Esophagus squamous epithelium (tissue), 5 donors: ENCODE measurements around the gene KCNN4. TPM values are rescaled to one million over a fixed set of nuclear protein-coding genes. Genes with fewer than 3 reads are reported as not detected.
A peak's percentile ranks its signal among the peaks of the same experiment; 100 is the strongest.

Experiments
- DNase-seq: peaks from one replicate; lab custom pipeline; 2025; lab: John Stamatoyannopoulos, UW
- H3K27ac ChIP-seq, 4 donors: fragments of 200-600 bp; sonication (generic); one replicate each; pipeline ENCODE4 v1.5.1; 2016 to 2019; ENCODE audit warnings: mild to moderate bottlenecking in 1 of 4
- H3K27me3 ChIP-seq, 4 donors: fragments of 200-600 bp; sonication (generic); 1 replicate in 3 of 4; 2 replicates in 1 of 4; pipeline versions ENCODE4 v1.5.1 to v1.6.0; 2017 to 2021; ENCODE audit warnings: antibody characterized with exemption in 1 of 4
- H3K36me3 ChIP-seq, 3 donors: fragments of 200-600 bp; sonication (generic); one replicate each; pipeline ENCODE4 v1.5.1; 2016 to 2019
- H3K4me1 ChIP-seq, 3 donors: fragments of 200-600 bp; sonication (generic); one replicate each; pipeline ENCODE4 v1.5.1; 2017 to 2019
- H3K4me3 ChIP-seq, 4 donors: fragments of 200-600 bp; sonication (generic); 1 replicate in 3 of 4; 2 replicates in 1 of 4; pipeline ENCODE4 v1.5.1; 2016 to 2019; ENCODE audit warnings: mild to moderate bottlenecking in 2 of 4, moderate library complexity in 1 of 4
- H3K9me3 ChIP-seq, 3 donors: fragments of 200-600 bp; sonication (generic); one replicate each; pipeline ENCODE4 v1.5.1; 2016 to 2019
- CTCF ChIP-seq, 6 experiments: fragments of 450-650 bp in 4 of 6; fragments of 200-600 bp in 2 of 6; sonication (generic) in 2 of 6; IDR thresholded peaks; one replicate each; pipeline ENCODE4 v1.5.1; 2016 to 2019; ENCODE audit warnings: antibody characterized with exemption in 6 of 6, mild to moderate bottlenecking in 4 of 6, moderate library complexity in 4 of 6
- POLR2A ChIP-seq, 4 donors: fragments of 450-650 bp; IDR thresholded peaks; one replicate each; pipeline ENCODE4 v1.6.1; 2017; ENCODE audit warnings: antibody characterized with exemption in 4 of 4, mild to moderate bottlenecking in 4 of 4, moderate library complexity in 3 of 4
- WGBS, 2 donors: methylation state at CpG; one replicate each; pipeline ENCODE4 v1.1.5; 2018; 5-methylcytosine and 5-hydroxymethylcytosine counted together
- intact Hi-C: fragments of 100-400 bp; cut with DNase I; formaldehyde crosslinking; loops from one replicate; pipeline ENCODE4 v1.15.0; 2022
- total RNA-seq, 4 donors: library from RNA; depleted of rRNA; stranded (reverse); fragments of >200 nt; gene quantifications; one replicate each; pipeline ENCODE4 v1.1.0, GENCODE V29; 2016
- donor health status: DM: yes; HTN: yes; CAD: no.

The KCNN4 gene
- total RNA-seq, 4 donors from 2014 or later: 3.2 to 16.9 (median 5.3) TPM

- Histone ChIP-seq H3K4me3 (peak overlapping the region in 2 of 4 donors; percentile 6 to 28), H3K27ac (no peak overlapping the region), H3K27me3 (peaks cover 0 to 3% (median 0%) of the 10 kb centered on the region in 4 donors), H3K4me1 (peaks cover 3 to 8% (median 6%) of the 10 kb centered on the region in 3 donors), H3K9me3 (no peaks in the 10 kb centered on the region), H3K36me3 (no peaks in the 10 kb centered on the region)
- TF ChIP-seq POLR2A (IDR thresholded peaks at IDR 0.05) (no peak), CTCF (IDR thresholded peaks at IDR 0.05) (no peak)
- no peak for DNase-seq
- WGBS, 2 donors: 56% methylated on average over 2 of the region's 2 CpGs; no CpG with 5 or more reads in 1 of the 2 donors
- intact Hi-C loops: no loop called here
Measured at GRCh38 chr19:43804432-43804831, 23.7 kb upstream of the KCNN4 start.

- intact Hi-C loops: no loop called here
- 48 to 79% methylated on average over 10 to 11 of the region's 12 CpGs for WGBS, 2 donors
- Histone ChIP-seq H3K27ac (no peak within 1 kb of the TSS), H3K27me3 (peaks cover 0 to 14% (median 0%) of the 10 kb centered on the region in 4 donors), H3K36me3 (no peaks in the 10 kb centered on the region), H3K9me3 (no peaks in the 10 kb centered on the region), H3K4me1 (peaks cover 11 to 22% (median 13%) of the 10 kb centered on the region in 3 donors), H3K4me3 (no peak within 1 kb of the TSS)
- DNase-seq: no peak
- no peak for TF ChIP-seq CTCF (IDR thresholded peaks at IDR 0.05)
Measured at GRCh38 chr19:43802216-43802951, 21.6 kb upstream of the KCNN4 start, which contains the start of gene LYPD5. Gene LYPD5 (minus strand): TSS chr19:43802447. CDS start chr19:43802380, 67 bp downstream.

GRCh38 chr19:43799502-43800142 is 18.8 kb upstream of the KCNN4 start:
- TF ChIP-seq POLR2A (IDR thresholded peaks at IDR 0.05) (no peak), CTCF (IDR thresholded peaks at IDR 0.05) (no peak)
- Histone ChIP-seq H3K27me3 (peaks cover 0 to 37% (median 0%) of the 10 kb centered on the region in 4 donors), H3K4me3 (peak overlapping the region in 3 of 4 donors; percentile 42 to 77 (median 57)), H3K27ac (peak overlapping the region; percentile 66 to 80 (median 80)), H3K4me1 (peaks cover 11 to 22% (median 13%) of the 10 kb centered on the region in 3 donors), H3K36me3 (no peaks in the 10 kb centered on the region), H3K9me3 (no peaks in the 10 kb centered on the region)
- no peak for DNase-seq
- intact Hi-C loops: no loop called here
- 27 to 33% methylated on average over 1 to 5 of the region's 6 CpGs for WGBS, 2 donors

GRCh38 chr19:43798546-43799409 is 18.0 kb upstream of the KCNN4 start:
- TF ChIP-seq POLR2A (IDR thresholded peaks at IDR 0.05): peak in 2 of 4 donors; percentile 50 to 82
- no peak for TF ChIP-seq CTCF (IDR thresholded peaks at IDR 0.05)
- intact Hi-C loops: no loop called here
- Histone ChIP-seq H3K27ac (peak overlapping the region; percentile 66 to 80 (median 80)), H3K4me1 (peaks cover 11 to 22% (median 13%) of the 10 kb centered on the region in 3 donors), H3K27me3 (peaks cover 0 to 40% (median 0%) of the 10 kb centered on the region in 4 donors), H3K36me3 (no peaks in the 10 kb centered on the region), H3K4me3 (peak overlapping the region; percentile 42 to 77 (median 58)), H3K9me3 (no peaks in the 10 kb centered on the region)
- 12 to 19% methylated on average over 37 to 38 of the region's 70 CpGs for whole genome bisulfite sequencing, 2 donors
- no peak for DNase-seq
